Adrenal gland (tissue), 12 donors: ENCODE data around the gene WDR4. TPM values are rescaled to one million over a fixed set of nuclear protein-coding genes. Genes with fewer than 3 reads are reported as not detected.

Experiments
- DNase-seq, 7 donors: peaks; one replicate each; pipeline ENCODE4 v3.0.0-alpha.2; 2019 to 2020
- H3K27ac ChIP-seq, 5 donors: fragments of 200-600 bp; sonication (generic) in 4 of 5; 1 replicate in 3 of 5; 2 replicates in 2 of 5; pipeline versions ENCODE4 v1.5.1 to v1.8.0; 2016 to 2020; ENCODE audit warnings: mild to moderate bottlenecking in 1 of 5
- H3K27me3 ChIP-seq: fragments of 200-600 bp; 2 replicates; pipeline ENCODE4 v1.8.0; 2021
- H3K36me3 ChIP-seq, 2 donors: fragments of 200-600 bp; replicated peaks in 1 of 2; 1 replicate in 1 of 2; 2 replicates in 1 of 2; pipeline versions ENCODE4 v1.5.1 to v1.8.0; 2018 to 2022
- H3K4me1 ChIP-seq, 2 donors: fragments of 200-600 bp; replicated peaks in 1 of 2; 1 replicate in 1 of 2; 2 replicates in 1 of 2; pipeline versions ENCODE4 v1.5.1 to v1.8.0; 2018 to 2021
- H3K4me3 ChIP-seq, 4 donors: fragments of 200-600 bp; sonication (generic) in 3 of 4; one replicate each; pipeline ENCODE4 v1.5.1; 2016 to 2018
- H3K9me3 ChIP-seq, 3 donors: fragments of 200-600 bp; sonication (generic) in 1 of 3; replicated peaks in 1 of 3; 1 replicate in 2 of 3; 2 replicates in 1 of 3; pipeline versions ENCODE4 v1.5.1 to v1.8.0; 2016 to 2021
- CTCF ChIP-seq, 6 experiments: fragments of 450-650 bp in 4 of 6; fragments of 200-600 bp in 2 of 6; sonication (generic) in 1 of 6; IDR thresholded peaks; 1 replicate in 5 of 6; 2 replicates in 1 of 6; pipeline versions ENCODE4 v1.5.1 to v1.8.0; 2016 to 2021; ENCODE audit warnings: antibody characterized with exemption in 6 of 6, mild to moderate bottlenecking in 2 of 6, moderate library complexity in 1 of 6
- POLR2A ChIP-seq, 2 donors: fragments of 450-650 bp; IDR thresholded peaks; one replicate each; pipeline ENCODE4 v1.6.1; 2017; ENCODE audit warnings: antibody characterized with exemption in 2 of 2, mild to moderate bottlenecking in 2 of 2, moderate library complexity in 1 of 2
- WGBS, 4 donors: extraction: QIAGEN DNeasy Blood & Tissue Kit in 2 of 4; methylation state at CpG; one replicate each; pipeline versions ENCODE4 v1.1.5 to v1.1.7; 2013 to 2017; 5-methylcytosine and 5-hydroxymethylcytosine counted together
- intact Hi-C, 2 donors: fragments of 100-400 bp; cut with DNase I; formaldehyde crosslinking; loops; one replicate each; pipeline versions ENCODE4 v1.14.1 to v1.15.0; 2022 to 2023
- polyA plus RNA-seq, 3 donors: library from polyadenylated mRNA; stranded (reverse); fragments of 200-250 nt in 2 of 3; fragments of 350-450 nt in 1 of 3; fragmentation: Illumina TruSeq in 1 of 3; extraction: RNeasy Lipid Tissue Mini Kit (QIAGEN cat#74804) in 1 of 3; gene quantifications; one replicate each; pipeline ENCODE4 v1.2.3, GENCODE V29; 2013 to 2014
- total RNA-seq, 9 donors: library from RNA; depleted of rRNA in 4 of 9; stranded (reverse); fragments of >200 nt in 4 of 9; fragments of 120-200 nt in 1 of 9; fragmentation: NEBNext Ultra II Directional in 1 of 9; extraction: Animal tissue kit (Norgen Biotek cat#: 25700) in 1 of 9; gene quantifications; one replicate each; pipeline versions ENCODE4 v1.1.0 to v1.2.4, GENCODE V29; 2013 to 2023
- donor health status: healthy with polysubstance abuse.
- donor health status: Bipolar disorder and iron deficiency.
- donor health status: DM: yes; HTN: yes; CAD: no.
- donor health status: DM: no; HTN: no; CAD: no.
- donor health status: DM: no; HTN: no; CAD: no.
- donor health status: DM: yes; HTN: yes; CAD: no.

Gene WDR4
- total and polyA plus RNA-seq, 12 donors, result 3.6 to 19.3 (median 5.8) TPM

GRCh38 chr21:42855171-42855936 is 24.0 kb downstream of the WDR4 start:
- intact Hi-C loops, result loop anchor here in 1 of 2 donors (10.0 kb wide), 1 partner anchor 71 kb away; no protein-coding TSS in a partner anchor

GRCh38 chr21:42854246-42855010 is 24.9 kb downstream of the WDR4 start:
- H3K9me3 ChIP-seq, result no peaks in the 10 kb centered on the region
- 93 to 97% (median 95%) methylated on average over 19 to 28 of the region's 28 CpGs for WGBS, 4 donors
- no peaks in the 10 kb centered on the region for H3K4me1 ChIP-seq
- no peak for DNase-seq
- TF ChIP-seq CTCF (IDR thresholded peaks at IDR 0.05) (no peak), POLR2A (IDR thresholded peaks at IDR 0.05) (no peak)
- no peak overlapping the region for H3K4me3 ChIP-seq
- intact Hi-C loops, result loop anchor here in 1 of 2 donors (10.0 kb wide), 1 partner anchor 70 kb away; no protein-coding TSS in a partner anchor
- no peak overlapping the region for H3K27ac ChIP-seq
- H3K27me3 ChIP-seq, result no peaks in the 10 kb centered on the region
- H3K36me3 ChIP-seq, result peaks cover 0 to 83% of the 10 kb centered on the region in 2 donors

More at GRCh38 chr21:42855171-42855936, 24.0 kb downstream of the WDR4 start:
- WGBS, 4 donors, result 85 to 90% (median 90%) methylated on average over 10 to 19 of the region's 19 CpGs
- Histone ChIP-seq H3K27me3 (no peaks in the 10 kb centered on the region), H3K4me3 (no peak overlapping the region), H3K4me1 (no peaks in the 10 kb centered on the region), H3K9me3 (no peaks in the 10 kb centered on the region), H3K36me3 (peaks cover 0 to 73% of the 10 kb centered on the region in 2 donors), H3K27ac (no peak overlapping the region)
- TF ChIP-seq CTCF (IDR thresholded peaks at IDR 0.05) (no peak), POLR2A (IDR thresholded peaks at IDR 0.05) (no peak)
- DNase-seq, result no peak

- Histone ChIP-seq H3K4me1 (no peaks in the 10 kb centered on the region), H3K9me3 (no peaks in the 10 kb centered on the region), H3K36me3 (peaks cover 0 to 81% of the 10 kb centered on the region in 2 donors), H3K27me3 (no peaks in the 10 kb centered on the region), H3K4me3 (no peak overlapping the region), H3K27ac (no peak overlapping the region)
- DNase-seq, result no peak
- 94 to 98% (median 96%) methylated on average over 9 to 20 of the region's 20 CpGs for WGBS, 4 donors
- TF ChIP-seq POLR2A (IDR thresholded peaks at IDR 0.05) (no peak), CTCF (IDR thresholded peaks at IDR 0.05) (no peak)
- intact Hi-C loops, result loop anchor here in 1 of 2 donors (10.0 kb wide), 1 partner anchor 69 kb away; no protein-coding TSS in a partner anchor
Observed at GRCh38 chr21:42853621-42854020, 25.7 kb downstream of the WDR4 start.

- intact Hi-C loops, result loop anchor here in 1 of 2 donors (10.0 kb wide), 1 partner anchor 68 kb away; no protein-coding TSS in a partner anchor
- no peak for TF ChIP-seq POLR2A (IDR thresholded peaks at IDR 0.05)
- TF ChIP-seq CTCF (IDR thresholded peaks at IDR 0.05), result no peak
- DNase-seq, result no peak
- whole genome bisulfite sequencing, 4 donors, result 96 to 98% (median 97%) methylated on average over 12 to 20 of the region's 20 CpGs
- Histone ChIP-seq H3K27me3 (no peaks in the 10 kb centered on the region), H3K27ac (no peak overlapping the region), H3K9me3 (no peaks in the 10 kb centered on the region), H3K4me3 (no peak overlapping the region), H3K4me1 (no peaks in the 10 kb centered on the region), H3K36me3 (peaks cover 0 to 77% of the 10 kb centered on the region in 2 donors)
Observed at GRCh38 chr21:42852925-42853570, 26.3 kb downstream of the WDR4 start.
